Karpas-422 (cell line): ENCODE results near the gene MCAM. TPM values are rescaled to one million over a fixed set of nuclear protein-coding genes. Genes with fewer than 3 reads are reported as not detected.

Experiments
- DNase-seq: peaks from one replicate; pipeline ENCODE4 v3.0.0-alpha.2; 2015
- H2AFZ ChIP-seq: fragments of 200-600 bp; sonication (generic); 2 replicates; pipeline ENCODE4 v1.6.1; 2014; ENCODE audit warnings: antibody characterized with exemption, low read length, mixed read lengths
- H3K27ac ChIP-seq: fragments of 200-600 bp; sonication (generic); 2 replicates; pipeline ENCODE4 v1.5.1; 2014; ENCODE audit warnings: mild to moderate bottlenecking, low read length, moderate library complexity
- H3K27me3 ChIP-seq: fragments of 200-600 bp; sonication (generic); 2 replicates; pipeline ENCODE4 v1.6.1; 2014; ENCODE audit warnings: low read length, mixed read lengths
- H3K36me3 ChIP-seq: fragments of 200-600 bp; sonication (generic); 2 replicates; pipeline ENCODE4 v1.6.1; 2014; ENCODE audit warnings: low read length, mixed read lengths; ENCODE audit not compliant: insufficient read depth
- H3K4me1 ChIP-seq: fragments of 200-600 bp; sonication (generic); 2 replicates; pipeline ENCODE4 v1.6.1; 2014; ENCODE audit warnings: mild to moderate bottlenecking, low read length, mixed read lengths
- H3K4me2 ChIP-seq: fragments of 200-600 bp; sonication (generic); 2 replicates; pipeline ENCODE4 v1.6.1; 2014; ENCODE audit warnings: low read length, low read depth, mild to moderate bottlenecking; ENCODE audit not compliant: poor library complexity, severe bottlenecking
- H3K4me3 ChIP-seq: fragments of 200-600 bp; sonication (generic); 2 replicates; pipeline ENCODE4 v1.5.1; 2014; ENCODE audit warnings: mild to moderate bottlenecking, antibody characterized with exemption, low read length, mixed read lengths
- H3K79me2 ChIP-seq: fragments of 200-600 bp; sonication (generic); 2 replicates; pipeline ENCODE4 v1.6.1; 2014; ENCODE audit warnings: mild to moderate bottlenecking, low read length, mixed read lengths
- H3K9ac ChIP-seq: fragments of 200-600 bp; sonication (generic); 2 replicates; pipeline ENCODE4 v1.6.0; 2014; ENCODE audit warnings: low read length
- H3K9me2 ChIP-seq: fragments of 200-600 bp; sonication (generic), shearing (Covaris generic); replicated peaks from 2 replicates; pipeline ENCODE4 v1.6.0; 2014; ENCODE audit warnings: mild to moderate bottlenecking, low read length, moderate library complexity; ENCODE audit not compliant: insufficient read depth
- H3K9me3 ChIP-seq: fragments of 300-700, 200-600 bp; sonication (generic); 2 replicates; pipeline ENCODE4 v1.6.1; 2014; ENCODE audit warnings: low read length, mixed read lengths
- H4K20me1 ChIP-seq: fragments of 200-600 bp; sonication (generic); 2 replicates; pipeline ENCODE4 v1.6.1; 2014; ENCODE audit warnings: mild to moderate bottlenecking, antibody characterized with exemption, low read length, low read depth; ENCODE audit not compliant: insufficient read depth
- total RNA-seq: library from RNA; depleted of rRNA; stranded (reverse); fragments of >200 nt; shearing (Covaris generic); gene quantifications from 2 replicates; pipeline ENCODE4 v1.2.3, GENCODE V29; 2014; ENCODE audit warnings: low replicate concordance; rRNA removed

The MCAM gene
- total RNA-seq: 2.0 and 2.1 TPM in 2 replicates

GRCh38 chr11:119316729-119317591 is at the start of gene MCAM:
MCAM (minus strand) TSS chr11:119317130; CDS start chr11:119317101, 29 bp downstream.
- Histone ChIP-seq H3K27me3 (no peaks in the 10 kb centered on the region), H3K27ac (no peak within 1 kb of the TSS), H3K9me3 (no peaks in the 10 kb centered on the region), H2AFZ (no peak within 1 kb of the TSS; the same call in 1 of the 2 replicates), H3K9me2 (no peaks in the 10 kb centered on the region), H3K4me1 (peaks cover 59% of the 10 kb centered on the region), H3K9ac (peak within 1 kb of the TSS; percentile 54), H3K79me2 (no peaks in the 10 kb centered on the region), H3K4me2 (peak within 1 kb of the TSS; percentile 78), H3K4me3 (peak within 1 kb of the TSS; percentile 65), H4K20me1 (no peaks in the 10 kb centered on the region), H3K36me3 (no peaks in the 10 kb centered on the region)
- peak; percentile 41 for DNase-seq

GRCh38 chr11:119365071-119365591 is 48.2 kb upstream of the MCAM start:
- H3K27ac ChIP-seq: peak overlapping the region; percentile 94
- no peak for DNase-seq
- no peaks in the 10 kb centered on the region for H3K36me3 ChIP-seq
- H3K4me1 ChIP-seq: peaks cover 88% of the 10 kb centered on the region
- H2AFZ ChIP-seq: no peak overlapping the region
- no peaks in the 10 kb centered on the region for H3K27me3 ChIP-seq
- H3K4me3 ChIP-seq: peak overlapping the region; percentile 55
- H3K9me3 ChIP-seq: no peaks in the 10 kb centered on the region
- no peaks in the 10 kb centered on the region for H3K9me2 ChIP-seq
- no peaks in the 10 kb centered on the region for H4K20me1 ChIP-seq
- peak overlapping the region; percentile 66 for H3K4me2 ChIP-seq
- peak overlapping the region; percentile 72 for H3K9ac ChIP-seq
- H3K79me2 ChIP-seq: peaks cover 25% of the 10 kb centered on the region

GRCh38 chr11:119363851-119364590 is 47.1 kb upstream of the MCAM start:
- Histone ChIP-seq H3K36me3 (peaks cover 2% of the 10 kb centered on the region), H3K4me3 (peak overlapping the region; percentile 85), H4K20me1 (no peaks in the 10 kb centered on the region), H3K79me2 (peaks cover 20% of the 10 kb centered on the region), H3K27ac (peak overlapping the region; percentile 98), H3K9ac (peak overlapping the region; percentile 86), H3K9me3 (no peaks in the 10 kb centered on the region), H3K9me2 (no peaks in the 10 kb centered on the region), H3K4me1 (peaks cover 88% of the 10 kb centered on the region), H3K27me3 (no peaks in the 10 kb centered on the region), H2AFZ (no peak overlapping the region), H3K4me2 (peak overlapping the region; percentile 91)
- DNase-seq: peak; percentile 83

GRCh38 chr11:119363081-119363850 is 46.3 kb upstream of the MCAM start:
- Histone ChIP-seq H3K36me3 (peaks cover 8% of the 10 kb centered on the region), H4K20me1 (no peaks in the 10 kb centered on the region), H3K79me2 (peaks cover 20% of the 10 kb centered on the region), H3K4me3 (peak overlapping the region; percentile 85), H3K27me3 (no peaks in the 10 kb centered on the region), H3K4me1 (peaks cover 88% of the 10 kb centered on the region), H3K9me2 (no peaks in the 10 kb centered on the region), H2AFZ (no peak overlapping the region), H3K9ac (peak overlapping the region; percentile 86), H3K9me3 (no peaks in the 10 kb centered on the region), H3K4me2 (peak overlapping the region; percentile 91), H3K27ac (peak overlapping the region; percentile 98)
- peak; percentile 57 for DNase-seq

GRCh38 chr11:119362741-119363080 is 45.8 kb upstream of the MCAM start:
- H3K36me3 ChIP-seq: peaks cover 8% of the 10 kb centered on the region
- DNase-seq: no peak
- H3K79me2 ChIP-seq: peaks cover 20% of the 10 kb centered on the region
- peak overlapping the region; percentile 86 for H3K9ac ChIP-seq
- H3K9me3 ChIP-seq: no peaks in the 10 kb centered on the region
- H3K4me2 ChIP-seq: peak overlapping the region; percentile 91
- no peak overlapping the region for H2AFZ ChIP-seq
- H3K4me3 ChIP-seq: peak overlapping the region; percentile 85
- H4K20me1 ChIP-seq: no peaks in the 10 kb centered on the region
- no peaks in the 10 kb centered on the region for H3K27me3 ChIP-seq
- peaks cover 88% of the 10 kb centered on the region for H3K4me1 ChIP-seq
- H3K9me2 ChIP-seq: no peaks in the 10 kb centered on the region
- H3K27ac ChIP-seq: peak overlapping the region; percentile 98

- Histone ChIP-seq H2AFZ (no peak overlapping the region), H3K9me2 (no peaks in the 10 kb centered on the region), H3K9me3 (no peaks in the 10 kb centered on the region), H3K79me2 (peaks cover 20% of the 10 kb centered on the region), H3K4me3 (peak overlapping the region; percentile 85), H3K27me3 (no peaks in the 10 kb centered on the region), H3K9ac (peak overlapping the region; percentile 86), H3K4me2 (peak overlapping the region; percentile 91), H3K36me3 (peaks cover 8% of the 10 kb centered on the region), H4K20me1 (no peaks in the 10 kb centered on the region), H3K27ac (peak overlapping the region; percentile 98), H3K4me1 (peaks cover 88% of the 10 kb centered on the region)
- DNase-seq: no peak
Observed at GRCh38 chr11:119361941-119362725, 45.2 kb upstream of the MCAM start.

GRCh38 chr11:119361056-119361787 is 44.3 kb upstream of the MCAM start:
- peaks cover 87% of the 10 kb centered on the region for H3K4me1 ChIP-seq
- H3K9me2 ChIP-seq: no peaks in the 10 kb centered on the region
- peak; percentile 83 for DNase-seq
- no peaks in the 10 kb centered on the region for H4K20me1 ChIP-seq
- peaks cover 8% of the 10 kb centered on the region for H3K36me3 ChIP-seq
- H2AFZ ChIP-seq: no peak overlapping the region
- H3K4me2 ChIP-seq: peak overlapping the region; percentile 91
- H3K27ac ChIP-seq: peak overlapping the region; percentile 98
- H3K79me2 ChIP-seq: peaks cover 20% of the 10 kb centered on the region
- H3K9me3 ChIP-seq: no peaks in the 10 kb centered on the region
- H3K27me3 ChIP-seq: no peaks in the 10 kb centered on the region
- H3K4me3 ChIP-seq: peak overlapping the region; percentile 85
- peak overlapping the region; percentile 86 for H3K9ac ChIP-seq
